CD4-positive, alpha-beta T cell treated with Interleukin-15 for 1 hour (primary cell): ENCODE results near the gene IL17REL.

Experiments
- DNase-seq: peaks from one replicate; pipeline ENCODE4 v3.0.0-alpha.2; 2020

The IL17REL gene

GRCh38 chr22:50020606-50021005, 8.0 kb upstream of the IL17REL start:
- DNase-seq: no peak

- no peak for DNase-seq
Measured at GRCh38 chr22:50019316-50019715, 6.8 kb upstream of the IL17REL start.

GRCh38 chr22:50018608-50019285, 6.2 kb upstream of the IL17REL start:
- DNase-seq: no peak

- no peak for DNase-seq
Measured at GRCh38 chr22:50017701-50018224, 5.2 kb upstream of the IL17REL start.

- DNase-seq: no peak
Measured at GRCh38 chr22:50016988-50017700, 4.6 kb upstream of the IL17REL start.

GRCh38 chr22:50016308-50016987, 3.9 kb upstream of the IL17REL start:
- DNase-seq: no peak

- no peak for DNase-seq
Measured at GRCh38 chr22:50015451-50016307, 3.1 kb upstream of the IL17REL start.

GRCh38 chr22:50014655-50015401, 2.3 kb upstream of the IL17REL start:
- no peak for DNase-seq

- no peak for DNase-seq
Measured at GRCh38 chr22:50014053-50014501, 1.5 kb upstream of the IL17REL start.

- DNase-seq: no peak
Measured at GRCh38 chr22:50011447-50012210, 936 bp downstream of the IL17REL start.

GRCh38 chr22:50010676-50011446, 1.7 kb downstream of the IL17REL start:
- peak; percentile 82 for DNase-seq

GRCh38 chr22:50009765-50010675, 2.5 kb downstream of the IL17REL start:
- DNase-seq: no peak

GRCh38 chr22:50009251-50009650, 3.3 kb downstream of the IL17REL start:
- DNase-seq: no peak

GRCh38 chr22:50008151-50009040, 4.2 kb downstream of the IL17REL start:
- DNase-seq: no peak

GRCh38 chr22:50007057-50007511, 5.5 kb downstream of the IL17REL start:
- DNase-seq: no peak

- DNase-seq: no peak
Measured at GRCh38 chr22:50004918-50005317, 7.6 kb downstream of the IL17REL start.

GRCh38 chr22:50002791-50003190, 9.8 kb downstream of the IL17REL start:
- no peak for DNase-seq
